GM21529 (cell line): ENCODE data around the gene TET1.
"Not testable (repeated sequence)": the region's sequence is repeated elsewhere in the genome, so short reads cannot be mapped to it uniquely, and the experiment has no call there.

Experiments
- ATAC-seq: cut with Tn5 transposase; IDR thresholded peaks from one replicate; pipeline ENCODE4 v1.9.1; 2021; ENCODE audit not compliant: unreplicated experiment

TET1 gene

DNA sequence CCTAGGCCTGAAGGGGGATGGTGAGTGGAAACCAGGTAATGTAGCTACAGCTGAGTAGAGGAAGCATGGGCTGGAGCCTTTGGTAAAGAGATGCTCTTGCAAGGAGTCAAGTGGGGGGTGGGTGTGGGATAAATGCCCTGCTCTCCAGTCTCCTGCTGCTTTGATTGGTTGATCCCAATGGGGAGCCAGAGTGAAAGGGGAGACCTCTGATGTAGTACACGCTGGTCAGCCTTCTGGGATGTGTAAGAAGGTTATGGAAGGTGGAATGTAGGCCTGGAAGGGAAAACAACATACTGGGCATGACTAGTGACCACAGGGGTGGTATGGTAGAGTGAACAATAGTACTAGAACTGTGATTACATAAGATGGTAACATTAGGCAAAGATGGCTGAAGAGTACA lies 44.3 kb downstream of the TET1 start:
- ATAC-seq: no peak

DNA sequence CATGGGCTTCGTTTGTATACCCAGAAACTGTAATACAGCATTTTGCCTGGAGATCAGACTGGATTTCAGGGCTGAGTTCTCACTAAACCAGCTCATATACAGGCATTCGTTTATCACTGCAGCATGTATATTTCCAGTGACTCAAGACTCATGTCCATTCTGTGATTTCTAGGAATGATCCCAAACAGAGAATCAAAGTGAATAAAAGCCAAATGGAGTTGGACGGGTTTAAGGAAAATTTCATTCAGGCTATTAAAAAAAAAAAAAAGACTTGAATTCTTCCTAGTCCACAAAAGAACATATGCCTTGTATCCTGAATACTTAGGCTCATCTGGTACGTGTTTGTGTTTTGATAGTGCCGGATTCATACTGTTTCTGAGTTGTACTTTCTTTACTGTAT lies 46.8 kb downstream of the TET1 start:
- ATAC-seq: no peak

DNA sequence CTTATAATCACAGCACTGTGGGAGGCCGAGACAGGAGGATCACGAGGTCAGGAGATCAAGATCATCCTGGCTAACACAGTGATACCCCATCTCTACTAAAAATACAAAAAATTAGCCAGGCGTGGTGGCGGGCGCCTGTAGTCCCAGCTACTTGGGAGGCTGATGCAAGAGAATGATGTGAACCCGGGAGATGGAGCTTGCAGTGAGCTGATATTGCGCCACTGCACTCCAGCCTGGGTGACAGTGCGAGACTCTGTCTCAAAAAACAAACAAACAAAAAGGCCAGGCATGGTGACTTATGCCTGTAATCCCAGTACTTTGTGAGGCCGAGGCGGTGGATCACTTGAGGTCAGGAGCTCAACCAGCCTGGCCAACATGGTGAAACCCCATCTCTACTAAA lies 49.9 kb downstream of the TET1 start:
- not testable (repeated sequence) for ATAC-seq

DNA sequence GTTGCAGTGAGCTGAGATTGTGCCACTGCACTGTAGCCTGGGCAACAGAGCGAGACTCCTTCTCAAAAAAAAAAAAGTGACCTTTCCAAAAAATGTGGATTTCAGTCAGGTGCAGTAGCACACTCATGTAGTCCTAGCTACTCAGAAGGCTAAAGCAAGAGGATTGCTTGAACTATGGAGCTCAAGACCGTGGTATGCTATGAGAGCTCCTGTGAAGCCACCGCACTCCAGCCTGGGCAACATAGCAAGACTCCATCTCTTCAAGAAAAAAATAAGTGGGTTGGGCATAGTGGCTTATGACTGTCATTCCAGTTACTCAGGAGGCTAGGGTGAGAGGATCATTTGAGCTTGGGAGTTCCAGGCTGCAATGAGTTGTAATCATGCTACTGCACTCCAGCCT lies 51.1 kb downstream of the TET1 start:
- no peak for ATAC-seq

DNA sequence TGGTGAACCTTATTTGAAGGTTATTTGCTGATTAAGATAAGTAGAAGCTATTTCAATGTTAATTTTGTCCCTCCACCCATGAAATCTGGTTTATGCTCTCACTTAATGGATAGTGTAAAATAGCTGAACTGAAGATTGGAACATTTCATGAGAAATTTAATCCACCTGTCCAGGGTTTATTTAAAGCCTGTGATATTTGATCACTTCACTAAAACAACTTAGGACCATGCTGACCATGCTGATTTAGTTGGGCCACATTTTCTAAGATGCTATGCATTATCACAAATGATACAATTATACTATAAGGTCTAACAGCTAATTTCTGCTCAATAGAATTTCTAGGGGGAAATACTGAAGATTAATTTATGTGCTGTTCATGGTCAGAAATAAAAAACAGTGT lies 53.8 kb downstream of the TET1 start:
- ATAC-seq: not testable (repeated sequence)

DNA sequence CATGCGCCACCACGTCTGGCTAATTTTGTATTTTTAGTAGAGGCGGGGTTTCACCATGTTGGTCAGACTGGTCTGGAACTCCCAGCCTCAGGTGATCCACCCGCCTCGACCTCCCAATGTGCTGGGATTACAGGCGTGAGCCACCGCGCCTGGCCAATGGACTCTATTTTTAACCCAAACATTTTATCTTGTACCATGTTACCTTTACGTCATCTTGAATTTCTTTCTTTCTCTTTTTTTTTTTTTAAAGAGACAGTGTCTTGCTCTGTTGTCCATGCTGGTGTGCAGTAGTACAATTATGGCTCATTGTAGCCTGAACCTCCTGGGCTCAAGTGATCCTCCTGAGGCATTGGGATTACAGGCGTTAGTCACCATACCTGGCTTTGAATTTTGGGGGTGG lies 57.6 kb downstream of the TET1 start:
- not testable (repeated sequence) for ATAC-seq

DNA sequence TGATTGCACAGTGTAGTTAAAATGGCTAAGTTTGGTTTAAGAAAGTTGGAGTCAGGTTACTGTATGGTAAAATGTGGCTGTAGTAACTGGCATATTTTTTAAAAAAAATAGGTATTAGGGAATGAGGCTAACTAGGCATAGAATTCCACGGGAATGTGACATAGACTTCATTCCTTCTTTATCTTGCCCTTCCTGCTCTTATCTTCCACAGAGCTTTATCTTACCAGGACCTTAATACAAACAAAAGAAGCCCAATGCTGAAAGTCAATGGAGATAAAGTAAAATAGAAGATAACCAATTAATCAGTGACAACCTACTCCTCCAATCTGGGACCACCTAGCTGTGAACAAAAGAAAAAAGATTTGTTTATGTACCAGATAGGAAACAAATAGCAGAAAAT lies 58.1 kb downstream of the TET1 start:
- ATAC-seq: no peak

DNA sequence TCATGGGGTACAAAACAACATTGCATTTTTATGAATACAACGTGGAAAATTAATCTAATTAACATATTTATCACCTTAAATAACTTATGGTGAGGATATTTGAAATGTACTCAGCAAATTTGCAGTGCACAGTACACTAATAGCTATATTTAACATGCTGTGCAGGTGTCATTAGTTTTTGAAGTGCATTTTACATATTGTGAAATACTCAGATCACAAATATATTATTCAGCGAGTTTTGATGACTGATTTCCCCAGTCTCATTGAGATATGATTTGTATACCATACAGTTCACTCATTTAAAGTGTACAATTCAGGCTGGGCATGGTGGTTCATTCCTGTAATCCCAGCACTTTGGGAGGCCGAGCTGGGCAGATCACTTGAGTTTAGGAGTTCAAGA lies 59.5 kb downstream of the TET1 start:
- no peak for ATAC-seq

DNA sequence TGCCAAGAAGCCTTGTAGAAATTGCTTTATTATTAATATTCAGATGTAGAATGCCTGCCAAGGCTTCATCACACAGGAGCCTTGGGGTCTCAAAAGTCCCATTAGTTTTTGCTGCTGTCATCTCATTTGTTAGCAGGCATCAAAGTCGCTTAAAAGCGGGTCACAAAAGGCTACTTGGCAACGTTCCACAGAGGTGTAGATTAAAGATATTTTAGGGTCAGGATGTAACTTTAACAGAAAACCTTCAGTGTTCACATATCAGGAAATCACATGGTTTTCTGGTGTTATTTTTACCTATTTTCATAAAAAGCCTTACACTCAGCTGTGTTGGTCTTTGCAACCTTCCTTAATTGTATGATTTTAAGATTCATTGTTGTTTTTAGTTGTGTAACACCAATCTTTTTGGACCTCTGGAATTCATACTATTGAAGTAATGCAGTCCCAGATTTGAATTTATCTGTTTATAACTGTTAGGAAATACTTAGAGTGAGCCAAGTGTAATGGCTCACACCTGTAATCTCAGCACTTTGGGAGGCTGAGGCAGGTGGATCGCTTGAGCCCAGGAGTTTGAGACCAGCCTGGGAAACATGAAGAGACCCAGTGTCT lies 65.3 kb downstream of the TET1 start:
- no peak for ATAC-seq

DNA sequence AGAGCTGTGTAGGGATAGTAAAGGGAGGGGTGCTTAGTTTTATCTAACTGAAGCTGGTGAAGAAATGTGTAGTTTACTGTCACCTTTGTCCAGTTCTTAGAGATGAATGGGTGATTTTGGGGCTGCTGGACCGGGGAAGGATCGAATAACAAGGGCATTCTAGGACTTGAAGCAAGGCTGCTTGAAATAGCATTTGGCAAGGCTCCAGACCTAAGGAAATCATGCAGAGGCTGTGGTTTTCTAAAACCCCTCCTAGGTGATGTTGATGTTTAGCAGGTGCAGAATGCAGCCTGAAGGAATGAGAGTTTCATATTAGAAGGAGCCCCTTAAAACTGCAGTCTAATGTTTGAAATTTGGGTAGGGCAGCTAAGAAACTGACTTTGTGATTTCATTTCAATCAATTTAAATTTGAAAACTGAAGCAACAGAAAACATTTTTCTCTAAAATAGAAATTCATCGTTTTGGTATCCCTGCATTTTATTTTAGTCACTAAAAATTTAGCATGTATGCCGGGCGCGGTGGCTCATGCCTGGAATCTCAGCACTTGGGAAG lies 68.5 kb downstream of the TET1 start:
- ATAC-seq: no peak

DNA sequence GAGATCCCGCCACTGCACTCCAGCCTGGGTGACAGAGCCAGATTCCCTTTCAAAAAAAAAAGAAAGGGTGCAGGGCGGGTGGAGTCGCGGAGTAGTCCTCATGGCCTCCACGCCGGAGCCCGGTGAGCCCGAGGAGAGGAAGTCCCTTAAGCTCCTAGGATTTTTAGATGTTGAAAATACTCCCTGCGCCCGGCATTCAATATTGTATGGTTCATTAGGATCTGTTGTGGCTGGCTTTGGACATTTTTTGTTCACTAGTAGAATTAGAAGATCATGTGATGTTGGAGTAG lies 72.1 kb downstream of the TET1 start:
- ATAC-seq: not testable (repeated sequence)

DNA sequence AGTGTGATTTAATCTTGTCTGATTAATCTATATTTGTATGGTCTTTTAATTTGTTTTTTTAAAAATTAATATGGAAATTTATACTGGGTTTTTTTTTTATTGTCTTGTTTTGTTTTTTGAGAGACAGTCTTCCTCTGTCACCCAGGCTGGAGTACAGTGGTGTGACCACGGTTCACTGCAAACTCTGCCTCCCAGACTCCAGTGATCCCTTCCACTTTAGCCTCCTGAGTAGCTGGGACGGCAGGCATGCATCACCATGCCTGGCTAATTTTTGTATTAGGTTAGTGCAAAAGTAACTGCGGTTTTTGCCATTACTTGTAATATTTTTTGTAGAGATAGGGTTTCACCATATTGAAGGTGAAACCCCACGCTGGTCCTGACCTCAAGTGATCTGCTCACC lies 73.1 kb downstream of the TET1 start:
- no peak for ATAC-seq

DNA sequence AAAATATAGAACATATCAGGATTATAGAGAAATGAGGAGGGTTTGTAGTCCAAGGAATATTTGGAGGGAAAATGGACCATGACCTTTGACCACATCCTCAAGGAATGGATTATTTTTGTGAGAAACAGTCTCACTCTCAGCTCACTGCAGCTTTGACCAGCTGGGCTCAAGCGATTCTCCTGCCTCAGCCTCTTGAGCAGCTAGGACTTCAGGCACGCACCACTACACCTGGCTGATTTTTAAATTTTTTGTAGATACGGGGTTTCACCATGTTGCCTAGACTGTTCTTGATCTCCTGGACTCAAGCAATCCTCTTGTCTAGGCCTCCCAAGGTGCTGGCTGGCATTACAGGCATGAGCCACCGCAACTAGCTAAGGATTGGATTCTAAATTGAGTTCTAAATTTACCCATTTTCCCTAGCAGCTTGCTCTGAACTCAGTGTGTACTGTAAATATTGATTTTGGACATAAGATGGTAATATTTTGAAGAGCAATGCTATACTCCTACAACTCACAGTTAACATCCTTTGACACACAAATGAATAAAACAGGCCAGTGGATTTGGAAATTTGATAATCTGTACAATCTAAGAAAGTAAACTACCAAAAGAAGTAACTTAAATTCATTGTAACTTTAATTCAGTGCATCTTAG lies 73.8 kb downstream of the TET1 start:
- no peak for ATAC-seq

DNA sequence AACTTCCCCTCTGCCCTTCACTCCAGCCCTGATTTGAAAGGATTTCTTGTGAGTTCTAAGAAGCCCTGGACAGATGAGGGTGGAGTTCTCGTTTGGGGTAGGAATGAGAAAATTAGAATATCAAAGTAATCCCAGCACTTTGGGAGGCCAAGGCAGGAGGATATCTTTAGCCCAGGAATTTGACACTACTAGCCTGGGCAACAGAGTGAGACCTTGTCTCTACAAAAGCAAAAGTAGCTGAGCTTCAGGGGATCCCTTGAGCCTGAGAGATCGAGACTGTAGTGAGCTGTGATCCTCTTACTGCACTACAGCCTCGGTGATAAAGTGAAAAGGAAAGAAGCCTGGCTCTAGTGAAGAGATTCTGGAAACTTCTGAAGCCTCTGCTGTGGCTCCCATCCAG lies 76.2 kb downstream of the TET1 start:
- no peak for ATAC-seq

DNA sequence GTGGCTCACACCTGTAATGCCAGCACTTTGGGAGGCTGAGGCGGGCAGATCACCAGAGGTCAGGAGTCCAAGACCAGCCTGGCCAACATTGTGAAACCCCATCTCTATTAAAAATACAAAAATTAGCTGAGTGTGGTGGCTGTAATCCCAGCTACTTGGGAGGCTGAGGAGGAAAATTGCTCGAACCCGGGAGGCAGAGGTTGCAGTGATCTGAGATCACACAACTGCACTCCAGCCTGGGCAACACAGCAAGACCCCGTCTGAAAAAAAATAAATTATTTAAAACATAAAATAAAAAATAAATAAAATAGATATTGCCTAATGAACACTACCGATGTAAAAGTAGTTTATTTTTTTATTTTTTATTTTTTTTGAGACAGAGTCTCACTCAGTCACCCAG lies 83.4 kb downstream of the TET1 start:
- ATAC-seq: not testable (repeated sequence)

DNA sequence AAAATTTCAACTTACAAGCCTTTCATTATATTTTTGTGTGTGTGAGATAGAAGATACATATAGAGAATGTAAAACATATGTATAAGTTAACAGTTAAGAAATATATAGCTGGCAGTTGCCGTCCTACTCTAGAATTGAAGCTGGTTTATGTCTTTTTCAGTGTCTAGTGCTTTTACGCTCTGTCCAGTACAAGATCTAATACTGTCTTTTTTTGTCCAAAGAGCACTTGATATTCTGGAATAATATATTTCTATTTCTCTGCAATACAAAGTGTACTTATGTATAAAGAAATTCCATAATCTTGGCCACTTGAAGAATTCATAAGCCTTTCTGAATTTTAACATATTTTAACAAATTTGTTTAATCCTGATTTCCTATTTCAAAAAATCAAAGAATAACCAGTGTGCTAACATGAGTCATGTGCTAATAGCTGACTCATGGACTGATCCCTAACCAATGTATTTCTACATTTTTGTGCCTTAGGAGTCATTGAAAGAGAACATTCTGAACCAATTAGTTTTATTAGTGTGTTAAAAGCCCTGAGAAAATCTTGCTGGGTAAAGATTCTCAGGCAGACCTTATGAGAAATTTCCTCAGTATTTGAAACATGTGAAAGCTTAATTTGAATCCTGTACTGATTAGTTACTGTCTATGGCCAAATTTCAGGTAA lies 87.7 kb downstream of the TET1 start:
- ATAC-seq: no peak

DNA sequence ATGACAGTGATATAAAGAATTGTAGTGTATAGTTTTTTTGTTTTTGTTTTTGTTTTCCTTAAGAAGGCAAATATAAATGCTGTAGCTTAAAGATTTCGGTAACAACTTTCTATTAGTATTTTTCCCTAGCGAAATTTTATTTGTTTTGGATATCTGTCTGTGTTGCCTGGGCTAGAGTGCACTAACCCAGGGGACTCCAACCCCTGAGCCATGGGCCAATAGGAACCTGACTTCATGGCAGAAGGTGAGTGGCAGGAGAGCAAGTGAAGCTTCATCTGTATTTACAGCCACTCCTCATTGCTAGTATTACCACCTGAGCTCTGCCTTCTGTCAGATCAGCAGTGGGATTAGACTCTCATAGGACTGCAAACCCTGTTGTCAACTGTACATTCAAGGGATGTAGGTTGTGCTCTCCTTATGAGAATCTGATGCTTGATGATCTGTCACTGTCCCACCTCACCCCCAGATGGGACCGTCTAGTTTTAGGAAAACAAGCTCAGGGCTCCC lies 95.5 kb downstream of the TET1 start:
- no peak for ATAC-seq

DNA sequence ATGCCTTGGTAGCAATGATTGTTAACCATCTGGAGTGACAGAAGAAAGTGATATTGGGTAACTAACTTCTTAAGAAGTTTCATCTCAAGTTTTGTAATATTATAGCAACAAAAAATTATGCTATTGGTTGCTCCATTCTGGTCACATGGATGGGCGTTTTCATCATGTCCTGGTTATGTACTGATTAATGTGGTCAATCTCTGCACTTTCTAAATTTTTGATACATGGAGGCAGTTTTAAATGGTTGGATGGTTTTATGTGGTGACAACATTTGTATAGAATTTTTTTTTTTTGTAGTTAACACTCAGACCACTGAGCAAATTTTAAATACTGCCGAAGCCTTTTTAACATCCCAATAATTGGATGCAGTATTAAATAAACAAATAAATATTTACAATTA lies 105.7 kb downstream of the TET1 start:
- no peak for ATAC-seq

DNA sequence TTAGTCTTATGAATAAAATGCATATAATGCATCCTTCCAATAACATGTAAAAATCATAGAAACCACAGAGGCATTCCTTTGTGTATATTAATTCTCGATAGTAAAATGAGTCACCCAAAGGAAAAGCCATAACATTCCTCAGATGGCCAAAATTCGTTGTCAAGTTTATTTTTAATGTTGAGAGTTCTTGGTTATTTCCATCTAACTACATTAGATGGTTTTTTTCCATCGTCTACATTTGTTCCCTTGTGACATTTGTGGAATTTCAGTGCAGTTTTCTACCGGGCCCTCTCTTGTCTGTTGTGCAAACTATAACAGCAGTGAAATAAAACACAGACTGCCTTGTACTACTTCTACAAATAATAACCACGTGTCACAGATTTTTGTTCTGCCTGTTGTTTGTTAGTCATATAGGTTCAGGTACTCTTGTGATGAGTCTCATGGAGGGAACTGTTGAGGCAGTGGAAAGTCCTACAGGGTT lies 106.2 kb downstream of the TET1 start:
- ATAC-seq: no peak

DNA sequence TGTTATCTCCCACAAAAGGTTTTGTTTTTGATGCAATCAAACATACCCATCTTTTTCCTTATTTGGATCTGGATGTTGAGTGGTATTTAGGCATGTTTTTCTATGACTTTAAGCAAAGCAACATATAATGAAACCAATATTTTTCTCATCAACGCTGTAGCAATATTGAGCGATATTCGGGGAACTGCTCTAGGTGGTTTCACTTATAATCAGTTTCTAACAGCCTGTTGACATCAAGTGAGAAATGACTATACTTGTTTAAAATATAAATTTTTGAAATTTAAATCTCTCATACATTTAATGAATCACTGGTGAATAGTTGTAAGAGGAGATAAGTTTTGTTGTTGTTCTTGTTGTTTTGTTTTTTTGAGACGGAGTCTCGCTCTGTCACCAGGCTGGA lies 108.1 kb downstream of the TET1 start:
- no peak for ATAC-seq

DNA sequence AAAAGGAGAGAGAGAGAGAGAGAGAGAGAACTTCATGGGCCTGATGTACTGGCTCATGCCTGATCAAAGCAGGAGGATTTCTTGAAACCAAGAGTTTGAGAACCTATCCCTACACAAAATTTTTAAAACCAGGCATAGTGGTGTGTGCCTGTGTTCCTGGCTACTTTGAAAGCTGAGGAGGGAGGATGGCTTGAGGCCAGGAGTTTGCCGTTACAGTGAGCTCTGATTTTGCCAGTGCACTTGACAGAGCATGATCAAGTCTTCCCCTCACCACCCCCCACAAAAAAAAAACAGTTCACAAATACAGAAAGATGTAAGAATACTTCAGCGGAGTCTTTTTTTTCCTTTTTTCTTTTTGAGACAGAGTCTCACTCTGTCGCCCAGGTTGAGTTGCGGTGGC lies 108.8 kb downstream of the TET1 start:
- no peak for ATAC-seq

DNA sequence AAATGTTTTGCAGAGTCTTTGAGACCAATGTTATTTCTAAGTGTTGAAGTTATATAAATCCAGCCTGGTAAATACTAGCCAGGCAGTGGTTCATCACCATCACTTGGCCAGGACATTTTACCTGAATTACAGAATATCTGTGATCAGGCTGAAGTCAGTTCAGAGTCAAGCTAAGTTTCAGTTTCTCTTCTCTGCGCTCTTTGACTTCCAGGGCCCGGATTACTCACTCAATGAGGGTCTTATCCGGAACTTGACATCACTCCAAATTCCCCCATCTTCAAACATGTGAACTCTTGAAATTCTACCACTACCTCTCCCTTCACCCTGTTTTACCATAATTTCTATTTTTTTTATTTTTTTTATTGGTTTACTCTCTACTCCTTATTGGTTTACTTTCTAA lies 124.3 kb downstream of the TET1 start:
- peak; percentile 98 for ATAC-seq
